Testis (tissue), 3 donors: ENCODE results near the gene SP2. TPM values are rescaled to one million over a fixed set of nuclear protein-coding genes. Genes with fewer than 3 reads are reported as not detected.

Experiments
- DNase-seq: peaks from one replicate; pipeline ENCODE4 v3.0.0-alpha.2; 2019
- H3K27ac ChIP-seq, 2 donors: fragments of 200-600 bp; sonication (generic); one replicate each; pipeline ENCODE4 v1.5.1; 2019
- H3K27me3 ChIP-seq: fragments of 200-600 bp; sonication (generic); one replicate; pipeline ENCODE4 v1.5.1; 2019
- H3K36me3 ChIP-seq: fragments of 200-600 bp; sonication (generic); one replicate; pipeline ENCODE4 v1.5.1; 2017; ENCODE audit warnings: low read depth; ENCODE audit errors: missing control alignments
- H3K4me1 ChIP-seq: fragments of 200-600 bp; sonication (generic); one replicate; pipeline ENCODE4 v1.5.1; 2019
- H3K4me3 ChIP-seq, 2 donors: fragments of 200-600 bp; sonication (generic); one replicate each; pipeline ENCODE4 v1.5.1; 2017 to 2019
- H3K9me3 ChIP-seq: fragments of 200-600 bp; sonication (generic); one replicate; pipeline ENCODE4 v1.5.1; 2017
- CTCF ChIP-seq, 3 experiments: fragments of 450-650 bp in 2 of 3; fragments of 200-600 bp in 1 of 3; sonication (generic) in 1 of 3; IDR thresholded peaks; one replicate each; pipeline ENCODE4 v1.5.1; 2016 to 2019; ENCODE audit warnings: antibody characterized with exemption in 3 of 3, mild to moderate bottlenecking in 2 of 3, moderate library complexity in 1 of 3
- POLR2A ChIP-seq: fragments of 450-650 bp; IDR thresholded peaks from one replicate; pipeline ENCODE4 v1.6.1; 2017; ENCODE audit warnings: antibody characterized with exemption, mild to moderate bottlenecking, moderate library complexity
- WGBS, 2 donors: methylation state at CpG; one replicate each; pipeline ENCODE4 v1.1.5; 2018; 5-methylcytosine and 5-hydroxymethylcytosine counted together
- intact Hi-C: fragments of 100-400 bp; cut with DNase I; formaldehyde crosslinking; loops from one replicate; pipeline ENCODE4 v1.15.1; 2023; ENCODE audit warnings: low total_unique reads
- polyA plus RNA-seq: library from polyadenylated mRNA; stranded (reverse); fragments of 350-450 nt; fragmentation: Illumina TruSeq; extraction: RNeasy Lipid Tissue Mini Kit (QIAGEN cat#74804); gene quantifications from one replicate; pipeline ENCODE4 v1.2.3, GENCODE V29; 2014; ENCODE audit warnings: low read depth, low replicate concordance; ENCODE audit not compliant: insufficient read depth
- total RNA-seq, 2 donors: library from RNA; depleted of rRNA; stranded (reverse); fragments of >200 nt; gene quantifications; one replicate each; pipeline ENCODE4 v1.2.3, GENCODE V29; 2016

The SP2 gene
- total and polyA plus RNA-seq, 3 donors from 2014 or later = 18.9 to 35.0 (median 23.5) TPM

- WGBS, 2 donors = 77 to 93% methylated on average over 6 of the region's 6 CpGs
- H3K9me3 ChIP-seq = no peaks in the 10 kb centered on the region
- no peaks in the 10 kb centered on the region for H3K4me1 ChIP-seq
- TF ChIP-seq POLR2A = no peak
- TF ChIP-seq CTCF (IDR thresholded peaks at IDR 0.05) = no peak
- H3K4me3 ChIP-seq = no peak overlapping the region
- intact Hi-C loops = loop anchor here (5.0 kb wide), 1 partner anchor 46 kb away; the partner anchor contains the start of gene SCRN2
- H3K36me3 ChIP-seq = no peaks in the 10 kb centered on the region
- H3K27me3 ChIP-seq = no peaks in the 10 kb centered on the region
- H3K27ac ChIP-seq = no peak overlapping the region
- DNase-seq = no peak
These were observed 7.7 kb upstream of the SP2 start for GRCh38 chr17:47888293-47888692.

- no peak overlapping the region for H3K4me3 ChIP-seq
- peaks cover 8% of the 10 kb centered on the region for H3K4me1 ChIP-seq
- no peaks in the 10 kb centered on the region for H3K36me3 ChIP-seq
- TF ChIP-seq POLR2A (no peak), CTCF (IDR thresholded peaks at IDR 0.05) (peak; percentile 95 to 99 (median 97))
- intact Hi-C loops = loop anchor here (5.0 kb wide), 2 partner anchors 48 to 57 kb away; partner anchors contain the start of gene SCRN2
- DNase-seq = peak; percentile 95
- 52 to 55% methylated on average over 11 of the region's 11 CpGs for WGBS, 2 donors
- H3K27ac ChIP-seq = no peak overlapping the region
- no peaks in the 10 kb centered on the region for H3K27me3 ChIP-seq
- no peaks in the 10 kb centered on the region for H3K9me3 ChIP-seq
These were observed 6.1 kb upstream of the SP2 start for GRCh38 chr17:47889734-47890529.

GRCh38 chr17:47891545-47892088 lies 4.4 kb upstream of the SP2 start:
- DNase-seq = no peak
- 88 to 91% methylated on average over 4 of the region's 4 CpGs for WGBS, 2 donors
- Histone ChIP-seq H3K4me3 (no peak overlapping the region), H3K27me3 (no peaks in the 10 kb centered on the region), H3K27ac (no peak overlapping the region), H3K4me1 (peaks cover 10% of the 10 kb centered on the region), H3K9me3 (no peaks in the 10 kb centered on the region), H3K36me3 (no peaks in the 10 kb centered on the region)
- intact Hi-C loops = loop anchor here (5.0 kb wide), 1 partner anchor 56 kb away; no protein-coding TSS in a partner anchor
- TF ChIP-seq POLR2A (no peak), CTCF (IDR thresholded peaks at IDR 0.05) (no peak)

- no peaks in the 10 kb centered on the region for H3K36me3 ChIP-seq
These were observed 1.3 kb upstream of the SP2 start for GRCh38 chr17:47894498-47895346.

More at GRCh38 chr17:47894498-47895346, 1.3 kb upstream of the SP2 start:
- TF ChIP-seq POLR2A = no peak
- no peak for TF ChIP-seq CTCF (IDR thresholded peaks at IDR 0.05)
- H3K27me3 ChIP-seq = no peaks in the 10 kb centered on the region
- peak overlapping the region; percentile 67 to 78 for H3K4me3 ChIP-seq
- H3K4me1 ChIP-seq = peaks cover 22% of the 10 kb centered on the region
- WGBS, 2 donors = 19 to 24% methylated on average over 11 of the region's 11 CpGs
- H3K27ac ChIP-seq = peak overlapping the region; percentile 79 to 81
- no peak for DNase-seq
- intact Hi-C loops = loop anchor here (5.0 kb wide), 1 partner anchor 53 kb away; no protein-coding TSS in a partner anchor
- H3K9me3 ChIP-seq = no peaks in the 10 kb centered on the region
